Effector memory CD4-positive, alpha-beta T cell (primary cell): ENCODE data around the gene IRX2.

Experiments used
- DNase-seq, 3 donors: peaks; one replicate each; pipeline ENCODE4 v3.0.0-alpha.2; 2020
- H3K27ac ChIP-seq: 2 replicates; pipeline ENCODE4 v1.7.0; 2013; ENCODE audit warnings: mild to moderate bottlenecking, low read length, moderate library complexity; ENCODE audit not compliant: insufficient read depth, poor library complexity, severe bottlenecking
- H3K27me3 ChIP-seq: replicated peaks from 2 replicates; pipeline ENCODE4 v1.7.0; 2013; ENCODE audit warnings: mild to moderate bottlenecking, low read length; ENCODE audit not compliant: insufficient read depth, control insufficient read depth, poor library complexity, severe bottlenecking
- H3K36me3 ChIP-seq: 2 replicates; pipeline ENCODE4 v1.7.0; 2013; ENCODE audit warnings: mild to moderate bottlenecking, low read length, moderate library complexity; ENCODE audit not compliant: control insufficient read depth, insufficient read depth
- H3K4me1 ChIP-seq: 2 replicates; pipeline ENCODE4 v1.7.0; 2013; ENCODE audit warnings: low read length, mild to moderate bottlenecking; ENCODE audit not compliant: control insufficient read depth, insufficient read depth, poor library complexity, severe bottlenecking
- H3K4me3 ChIP-seq: 2 replicates; pipeline ENCODE4 v1.7.0; 2013; ENCODE audit warnings: low read length, low read depth, mild to moderate bottlenecking; ENCODE audit not compliant: insufficient read depth, poor library complexity, severe bottlenecking
- H3K9me3 ChIP-seq: 2 replicates; pipeline ENCODE4 v1.7.0; 2013; ENCODE audit warnings: mild to moderate bottlenecking, low read length, moderate library complexity; ENCODE audit not compliant: control insufficient read depth
- total RNA-seq, 3 donors: gene quantifications; one replicate each; lab custom pipeline; 2026; lab: John Stamatoyannopoulos, UW

IRX2 gene
- total RNA-seq: 0 reads per million in 3 donors

DNA sequence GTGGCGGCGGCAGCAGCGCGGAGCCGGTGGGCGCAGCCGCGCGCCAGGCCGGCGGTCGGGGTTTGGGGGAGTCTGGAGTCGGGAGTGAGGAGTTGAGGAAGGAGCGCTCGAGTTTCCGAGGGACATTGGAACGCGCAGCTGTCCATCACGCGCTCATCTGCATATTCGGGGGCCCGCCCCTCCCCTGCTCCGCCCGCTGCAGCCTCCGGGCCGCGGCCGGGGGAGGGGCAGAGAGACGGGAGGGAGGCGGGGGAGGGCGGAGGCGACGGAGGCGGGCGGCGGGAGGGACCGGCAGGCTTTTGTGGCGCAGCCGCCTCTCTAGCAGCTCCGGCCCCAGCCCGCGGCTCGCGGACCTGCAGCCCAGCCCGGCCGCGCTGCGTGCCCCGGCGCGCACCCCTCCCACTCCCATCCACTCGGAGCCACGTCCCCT, at the start of gene IRX2:
Gene IRX2 (minus strand): TSS at position 86 of the 430 bp plus-strand sequence. CDS start 264 bp downstream, outside the sequence.
- peaks cover 48% of the 10 kb centered on the region for H3K27me3 ChIP-seq
- no peak within 1 kb of the TSS for H3K27ac ChIP-seq
- H3K36me3 ChIP-seq: no peaks in the 10 kb centered on the region
- DNase-seq: no peak
- no peak within 1 kb of the TSS for H3K4me3 ChIP-seq
- H3K4me1 ChIP-seq: peaks cover 3% of the 10 kb centered on the region
- H3K9me3 ChIP-seq: no peaks in the 10 kb centered on the region

DNA sequence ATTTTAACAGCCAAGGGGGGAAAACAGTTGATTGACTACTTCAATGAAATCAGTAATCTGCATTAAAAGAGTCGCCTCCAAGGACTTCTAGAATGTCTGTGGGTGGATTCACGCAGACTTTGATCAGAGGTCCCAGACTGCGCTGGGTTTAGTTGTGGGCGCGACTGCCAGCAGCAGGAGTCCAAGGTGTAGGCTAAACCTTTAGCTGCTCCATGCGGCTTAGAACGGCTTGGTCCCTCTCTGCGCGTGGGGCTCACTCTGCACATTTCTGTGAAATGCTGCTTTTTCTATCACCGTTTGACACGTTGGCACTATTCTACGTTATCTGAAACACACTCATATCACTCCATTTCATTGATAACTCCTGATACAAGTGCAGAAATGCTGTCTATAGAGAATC, 48.6 kb upstream of the IRX2 start:
- no peak overlapping the region for H3K4me3 ChIP-seq
- no peaks in the 10 kb centered on the region for H3K4me1 ChIP-seq
- no peaks in the 10 kb centered on the region for H3K36me3 ChIP-seq
- H3K9me3 ChIP-seq: no peaks in the 10 kb centered on the region
- no peak for DNase-seq
- no peaks in the 10 kb centered on the region for H3K27me3 ChIP-seq
- H3K27ac ChIP-seq: no peak overlapping the region

DNA sequence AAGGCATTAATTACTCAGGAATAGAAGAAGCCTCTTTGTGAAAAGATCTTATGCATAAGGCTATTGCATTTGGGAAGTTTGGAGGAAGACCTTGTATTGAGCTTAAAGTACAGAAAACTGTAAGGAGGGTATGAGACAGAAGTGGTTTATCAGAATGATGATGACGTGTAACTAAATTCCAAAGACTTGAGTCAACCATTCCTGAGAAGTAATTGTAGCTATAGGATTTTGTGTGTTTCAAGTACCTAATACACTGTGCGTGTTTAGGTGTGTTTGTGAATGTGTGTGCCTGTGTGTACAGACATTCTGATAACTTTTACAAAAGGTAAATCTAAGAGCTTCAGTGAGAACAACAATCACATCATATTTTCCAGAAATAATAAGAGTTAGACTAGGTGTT, 46.5 kb upstream of the IRX2 start:
- no peaks in the 10 kb centered on the region for H3K36me3 ChIP-seq
- H3K9me3 ChIP-seq: no peaks in the 10 kb centered on the region
- no peak for DNase-seq
- no peaks in the 10 kb centered on the region for H3K4me1 ChIP-seq
- H3K4me3 ChIP-seq: no peak overlapping the region
- no peak overlapping the region for H3K27ac ChIP-seq
- no peaks in the 10 kb centered on the region for H3K27me3 ChIP-seq

DNA sequence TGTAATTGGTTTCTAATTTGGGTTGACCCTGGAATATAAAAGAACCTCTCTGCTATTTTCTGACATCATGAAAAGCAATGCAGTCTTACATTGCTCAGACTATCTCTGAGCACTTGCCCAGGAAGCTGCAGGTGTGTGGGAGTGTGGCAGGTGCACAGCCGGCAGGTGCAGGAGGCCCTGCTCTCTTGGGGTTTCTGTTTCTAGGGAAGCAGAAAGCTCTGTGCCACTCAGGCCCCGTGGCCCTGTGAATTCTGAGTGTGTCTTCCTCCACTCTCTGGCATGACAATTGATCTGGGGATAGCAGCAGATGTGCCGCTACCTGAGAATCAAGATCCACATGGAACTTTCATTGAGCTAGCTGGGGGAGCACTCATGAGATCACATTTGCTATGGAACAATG, 45.7 kb upstream of the IRX2 start:
- Histone ChIP-seq H3K4me3 (no peak overlapping the region), H3K27me3 (no peaks in the 10 kb centered on the region), H3K4me1 (no peaks in the 10 kb centered on the region), H3K36me3 (no peaks in the 10 kb centered on the region), H3K27ac (no peak overlapping the region), H3K9me3 (no peaks in the 10 kb centered on the region)
- DNase-seq: no peak

DNA sequence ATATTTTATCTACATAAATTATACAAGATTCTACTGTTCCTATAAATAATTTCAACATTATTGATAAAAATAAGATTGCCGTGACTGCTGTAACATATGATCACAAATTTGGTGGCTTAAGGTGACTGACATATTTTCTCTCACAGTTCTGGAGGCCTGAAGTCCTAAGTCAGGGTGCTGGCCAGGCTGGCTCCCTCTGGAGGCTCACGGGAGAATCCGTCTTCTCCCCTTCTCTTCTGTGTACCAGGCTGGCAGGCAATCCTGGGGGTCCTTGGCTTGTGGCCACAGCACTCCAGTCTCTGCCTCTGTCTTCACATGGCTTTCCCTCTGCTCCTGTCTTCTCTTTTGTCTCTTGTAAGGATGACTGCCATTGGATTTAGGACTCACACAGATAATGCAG, 31.7 kb upstream of the IRX2 start:
- Histone ChIP-seq H3K9me3 (no peaks in the 10 kb centered on the region), H3K27ac (no peak overlapping the region), H3K4me1 (no peaks in the 10 kb centered on the region), H3K27me3 (no peaks in the 10 kb centered on the region), H3K36me3 (no peaks in the 10 kb centered on the region), H3K4me3 (no peak overlapping the region)
- no peak for DNase-seq

DNA sequence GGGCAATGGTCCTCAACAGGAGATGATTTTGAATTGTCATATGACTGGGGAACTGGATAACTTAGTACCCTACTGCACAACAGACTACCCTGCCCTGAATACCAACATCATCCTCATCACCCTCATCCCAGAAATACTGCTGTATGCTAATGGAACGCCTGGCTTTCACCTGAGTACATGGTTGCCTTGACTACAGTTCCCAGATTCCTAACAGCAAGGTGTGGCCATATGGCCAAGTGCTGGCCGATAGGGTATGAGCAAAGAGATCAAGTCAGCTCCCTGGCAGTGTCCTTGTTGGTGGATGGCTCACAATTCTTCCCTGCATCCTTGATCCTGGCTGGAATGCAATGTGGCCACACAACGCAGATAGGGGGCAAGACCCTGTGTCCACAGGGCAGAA, 31.2 kb upstream of the IRX2 start:
- Histone ChIP-seq H3K4me3 (no peak overlapping the region), H3K36me3 (no peaks in the 10 kb centered on the region), H3K27me3 (no peaks in the 10 kb centered on the region), H3K27ac (no peak overlapping the region), H3K4me1 (no peaks in the 10 kb centered on the region), H3K9me3 (no peaks in the 10 kb centered on the region)
- no peak for DNase-seq

DNA sequence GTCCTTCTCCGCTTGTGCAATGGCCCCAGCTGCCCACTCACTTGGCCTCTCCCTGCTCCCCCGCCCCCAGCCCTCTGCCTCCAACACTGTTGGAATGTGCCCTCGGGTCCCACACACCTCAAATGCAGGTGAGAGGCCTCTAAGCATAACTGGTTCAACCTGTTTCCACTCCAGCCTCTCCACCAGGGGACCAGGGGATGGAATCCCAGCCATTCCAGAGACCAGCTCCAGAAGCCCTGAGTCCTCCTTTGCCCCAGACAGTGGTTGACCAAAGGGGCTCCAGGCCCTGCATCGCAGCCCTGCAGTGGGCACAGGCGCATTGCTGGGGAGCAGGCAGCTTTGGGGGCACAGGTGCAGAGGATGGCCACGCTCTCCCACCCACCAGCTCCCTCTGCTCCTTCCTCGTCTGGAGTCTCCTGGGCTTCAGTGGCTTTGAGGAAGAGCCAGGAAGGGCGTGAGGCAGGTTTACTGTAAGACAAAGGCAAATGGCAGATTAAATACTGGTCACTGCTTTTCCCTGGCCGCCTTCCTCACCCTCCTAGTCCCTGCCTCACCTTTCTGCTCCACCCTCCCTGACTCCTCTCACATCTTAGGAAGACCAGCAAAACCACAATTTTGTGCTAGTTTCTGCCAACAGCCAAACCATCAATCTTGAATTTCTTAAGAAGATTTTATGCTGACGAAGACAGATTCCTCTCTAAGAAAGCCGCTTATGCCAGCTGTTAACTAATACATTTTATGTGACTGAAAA, 29.1 kb upstream of the IRX2 start:
- no peak for DNase-seq
- Histone ChIP-seq H3K36me3 (no peaks in the 10 kb centered on the region), H3K27me3 (no peaks in the 10 kb centered on the region), H3K4me3 (no peak overlapping the region), H3K4me1 (no peaks in the 10 kb centered on the region), H3K9me3 (no peaks in the 10 kb centered on the region), H3K27ac (no peak overlapping the region)

DNA sequence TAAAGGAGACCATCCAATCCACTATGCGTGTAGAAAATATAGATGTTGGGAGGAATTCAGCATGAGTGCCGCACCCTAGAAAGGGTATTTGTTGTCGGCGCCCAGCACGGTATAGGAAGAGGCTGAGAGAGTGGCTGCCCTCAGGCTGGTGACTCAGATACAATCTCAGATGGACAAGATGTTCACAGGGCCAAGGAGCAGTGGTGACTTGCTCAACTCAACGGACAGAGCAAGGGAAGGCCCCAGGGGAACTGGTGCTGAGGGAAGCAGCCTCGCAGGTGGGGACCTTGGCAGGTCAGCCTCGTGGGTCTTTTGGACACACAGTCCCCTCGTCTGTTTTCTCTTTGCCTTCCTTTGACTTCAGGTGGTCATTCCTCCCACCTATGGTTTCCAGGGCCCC, 28.0 kb upstream of the IRX2 start:
- H3K36me3 ChIP-seq: no peaks in the 10 kb centered on the region
- H3K9me3 ChIP-seq: no peaks in the 10 kb centered on the region
- DNase-seq: no peak
- no peaks in the 10 kb centered on the region for H3K4me1 ChIP-seq
- H3K4me3 ChIP-seq: no peak overlapping the region
- no peak overlapping the region for H3K27ac ChIP-seq
- no peaks in the 10 kb centered on the region for H3K27me3 ChIP-seq

DNA sequence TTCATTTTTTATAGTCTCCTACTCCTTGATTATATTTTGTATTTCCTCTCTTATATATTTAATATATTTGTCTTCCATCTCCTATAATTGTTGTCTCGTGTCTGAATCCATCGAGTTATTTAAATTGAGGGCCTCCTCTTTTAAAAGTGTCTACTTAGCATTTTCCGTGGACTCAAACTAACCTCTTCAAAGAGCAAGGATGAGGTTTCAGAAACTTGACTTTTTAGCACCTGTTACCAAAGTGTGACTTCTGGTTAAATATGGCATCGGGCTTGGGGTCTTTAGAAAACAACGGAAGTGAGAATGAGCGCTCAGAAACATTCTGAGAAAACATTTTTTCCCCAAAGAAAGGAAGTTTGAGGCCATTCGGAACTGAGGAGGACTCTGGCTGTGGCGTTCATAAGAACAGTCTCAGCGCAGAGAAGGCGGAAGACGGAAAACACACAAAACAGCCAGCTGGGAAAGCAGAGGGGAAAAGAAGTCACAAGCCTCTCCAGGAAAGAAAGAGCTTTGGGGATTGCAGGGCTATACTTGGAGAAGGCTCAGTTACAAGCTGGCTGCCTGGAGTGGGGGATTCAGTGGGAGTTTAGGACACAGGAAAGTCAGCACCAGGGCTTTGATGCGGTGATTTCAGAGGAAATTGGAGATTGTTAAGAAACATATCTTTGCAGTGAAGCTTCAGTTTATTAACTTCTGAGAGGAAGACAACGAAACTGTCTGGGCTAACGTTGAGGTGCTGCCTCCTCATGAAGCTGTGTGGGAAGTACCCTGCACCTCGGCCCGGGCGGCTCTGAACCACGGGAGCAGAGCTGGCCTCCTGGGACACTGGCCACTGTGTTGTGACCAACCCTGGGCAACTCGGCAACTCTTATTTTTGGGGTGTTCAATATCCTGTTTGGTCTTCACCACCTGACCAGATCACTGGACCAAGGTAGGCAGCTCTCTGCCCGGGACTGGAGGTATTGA, 25.1 kb upstream of the IRX2 start:
- Histone ChIP-seq H3K27me3 (no peaks in the 10 kb centered on the region), H3K27ac (no peak overlapping the region), H3K4me3 (no peak overlapping the region), H3K4me1 (no peaks in the 10 kb centered on the region), H3K36me3 (no peaks in the 10 kb centered on the region), H3K9me3 (no peaks in the 10 kb centered on the region)
- no peak for DNase-seq

DNA sequence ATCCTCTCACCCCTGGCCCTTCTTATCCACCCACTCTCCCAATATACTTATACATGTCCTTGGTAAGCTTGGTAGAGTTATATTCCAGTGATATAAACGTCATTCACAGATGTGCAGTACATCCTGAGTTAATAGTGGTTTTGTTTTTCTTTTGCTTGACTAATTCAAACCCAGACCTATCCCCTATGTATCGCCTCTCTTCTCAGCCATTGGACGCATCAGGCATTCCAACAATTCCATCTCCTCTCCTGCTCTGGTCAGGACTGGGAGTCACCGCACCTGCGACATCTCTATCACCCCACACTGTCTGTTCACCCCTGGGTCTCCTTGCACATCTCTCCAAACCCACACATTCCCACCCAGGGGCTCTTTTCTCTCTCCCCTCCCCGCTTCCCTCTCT, 21.9 kb upstream of the IRX2 start:
- no peaks in the 10 kb centered on the region for H3K36me3 ChIP-seq
- no peaks in the 10 kb centered on the region for H3K9me3 ChIP-seq
- no peak overlapping the region for H3K27ac ChIP-seq
- DNase-seq: no peak
- no peaks in the 10 kb centered on the region for H3K27me3 ChIP-seq
- H3K4me3 ChIP-seq: no peak overlapping the region
- no peaks in the 10 kb centered on the region for H3K4me1 ChIP-seq
